IMR-90 (cell line): ENCODE results near the gene CPED1.

Experiments
- CEBPB ChIP-seq: IDR thresholded peaks from 2 replicates; pipeline ENCODE4 v1.6.1; 2012; ENCODE audit warnings: low read depth, low read length, improper control_type of control experiment
- CHD1 ChIP-seq: IDR thresholded peaks from 2 replicates; pipeline ENCODE4 v1.6.1; 2012; ENCODE audit warnings: low read depth, low read length, improper control_type of control experiment
- CTCF ChIP-seq: conservative IDR thresholded peaks from 2 replicates; pipeline ENCODE4 v1.5.1; 2012; ENCODE audit warnings: mild to moderate bottlenecking, low read depth, low read length, improper control_type of control experiment
- FOS ChIP-seq: fragments of 150-350 bp; IDR thresholded peaks from 2 replicates; pipeline ENCODE4 v1.6.1; 2016; ENCODE audit warnings: low read depth, low read length
- MAFK ChIP-seq: IDR thresholded peaks from 2 replicates; pipeline ENCODE4 v1.6.1; 2012; ENCODE audit warnings: low read depth, low read length, improper control_type of control experiment
- MXI1 ChIP-seq: IDR thresholded peaks from 2 replicates; pipeline ENCODE4 v1.6.1; 2012; ENCODE audit warnings: low read depth, mild to moderate bottlenecking, low read length, moderate library complexity, borderline replicate concordance
- NFE2L2 ChIP-seq: fragments of 150-350 bp; IDR thresholded peaks from 2 replicates; pipeline ENCODE4 v1.6.1; 2016; ENCODE audit warnings: low read depth, mild to moderate bottlenecking, low read length
- POLR2A ChIP-seq: IDR thresholded peaks from 2 replicates; pipeline ENCODE4 v1.6.1; 2012; ENCODE audit warnings: mild to moderate bottlenecking, low read depth, low read length
- RAD21 ChIP-seq: IDR thresholded peaks from 2 replicates; pipeline ENCODE4 v1.6.1; 2012; ENCODE audit warnings: low read length, improper control_type of control experiment
- RCOR1 ChIP-seq: IDR thresholded peaks from 2 replicates; pipeline ENCODE4 v1.6.1; 2012; ENCODE audit warnings: mild to moderate bottlenecking, low read length, improper control_type of control experiment; ENCODE audit not compliant: insufficient replicate concordance
- RFX5 ChIP-seq: IDR thresholded peaks from 2 replicates; pipeline ENCODE4 v1.8.0; 2012; ENCODE audit warnings: low read depth, mild to moderate bottlenecking, low read length, moderate library complexity
- SMC3 ChIP-seq: fragments of 150-350 bp; IDR thresholded peaks from 2 replicates; pipeline ENCODE4 v1.6.1; 2016; ENCODE audit warnings: low read depth, mild to moderate bottlenecking, antibody characterized with exemption, low read length, moderate library complexity
- USF2 ChIP-seq: fragments of 150-350 bp; IDR thresholded peaks from 2 replicates; pipeline ENCODE4 v1.6.1; 2017; ENCODE audit warnings: mild to moderate bottlenecking, antibody characterized with exemption, low read length, low read depth
- TF ChIP-seq, protein P1 (sequence below): fragments of 150-350 bp; IDR thresholded peaks from 2 replicates; pipeline ENCODE4 v1.6.1; 2016; ENCODE audit warnings: low read depth, mild to moderate bottlenecking, low read length, moderate library complexity, borderline replicate concordance

DNA sequence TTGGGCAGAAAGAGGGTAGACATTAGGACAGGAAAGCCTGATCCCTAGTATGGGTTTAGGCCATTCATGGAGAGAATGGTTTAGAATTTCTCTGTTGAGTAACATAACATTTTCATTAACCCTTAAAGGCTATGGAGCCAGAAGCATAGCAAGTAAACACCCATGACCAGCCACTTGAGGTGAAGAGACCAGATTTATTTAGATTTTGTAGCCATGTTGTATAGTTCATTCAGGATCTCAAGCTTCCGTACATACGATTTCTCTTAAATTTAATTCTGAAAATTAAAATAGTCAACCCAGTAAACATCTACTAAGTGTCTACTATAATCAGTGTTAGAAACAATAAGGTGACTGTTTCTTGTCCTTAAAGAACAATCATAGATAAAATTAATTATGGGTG lies 51.5 kb downstream of the CPED1 start:
- TF ChIP-seq CTCF = no peak
- TF ChIP-seq SMC3 = no peak
- no peak for TF ChIP-seq POLR2A
- TF ChIP-seq USF2 = no peak
- TF ChIP-seq RCOR1 = no peak
- TF ChIP-seq RAD21 = no peak
- no peak for TF ChIP-seq MXI1
- no peak for TF ChIP-seq RFX5
- no peak for TF ChIP-seq FOS
- no peak for TF ChIP-seq MAFK
- no peak for TF ChIP-seq CHD1
- TF ChIP-seq, protein P1, sequence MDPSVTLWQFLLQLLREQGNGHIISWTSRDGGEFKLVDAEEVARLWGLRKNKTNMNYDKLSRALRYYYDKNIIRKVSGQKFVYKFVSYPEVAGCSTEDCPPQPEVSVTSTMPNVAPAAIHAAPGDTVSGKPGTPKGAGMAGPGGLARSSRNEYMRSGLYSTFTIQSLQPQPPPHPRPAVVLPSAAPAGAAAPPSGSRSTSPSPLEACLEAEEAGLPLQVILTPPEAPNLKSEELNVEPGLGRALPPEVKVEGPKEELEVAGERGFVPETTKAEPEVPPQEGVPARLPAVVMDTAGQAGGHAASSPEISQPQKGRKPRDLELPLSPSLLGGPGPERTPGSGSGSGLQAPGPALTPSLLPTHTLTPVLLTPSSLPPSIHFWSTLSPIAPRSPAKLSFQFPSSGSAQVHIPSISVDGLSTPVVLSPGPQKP = no peak
- TF ChIP-seq CEBPB = no peak
- TF ChIP-seq NFE2L2 = no peak
